CD8-positive, alpha-beta memory T cell (primary cell): ENCODE results near the gene NTRK3. TPM values are rescaled to one million over a fixed set of nuclear protein-coding genes. Genes with fewer than 3 reads are reported as not detected.

ENCODE experiments used
- CTCF ChIA-PET: fragments of 350-600 bp; sonication (Branson Sonifier 250); formaldehyde crosslinking; loops from one replicate; lab custom pipeline; 2021; ENCODE audit warnings: antibody characterized with exemption; lab: Charles Lee
- POLR2A ChIA-PET: fragments of 350-600 bp; sonication (Branson Sonifier 250); formaldehyde crosslinking; loops from one replicate; lab custom pipeline; 2021; ENCODE audit warnings: antibody characterized with exemption; lab: Charles Lee
- DNase-seq, 5 donors: peaks; one replicate each; pipeline versions ENCODE4 v3.0.0 to v3.0.0-alpha.2; 2020 to 2022; ENCODE audit warnings: mixed read lengths in 1 of 5
- H3K27ac ChIP-seq: one replicate; pipeline ENCODE4 v1.7.0; 2013; ENCODE audit warnings: low read depth, mild to moderate bottlenecking, low read length, moderate library complexity
- H3K27me3 ChIP-seq: 2 replicates; pipeline ENCODE4 v1.7.0; 2013; ENCODE audit warnings: low read length, mild to moderate bottlenecking; ENCODE audit not compliant: insufficient read depth, poor library complexity, severe bottlenecking
- H3K36me3 ChIP-seq: 2 replicates; pipeline ENCODE4 v1.7.0; 2013; ENCODE audit warnings: mild to moderate bottlenecking, low read length, moderate library complexity; ENCODE audit not compliant: insufficient read depth
- H3K4me1 ChIP-seq: 2 replicates; pipeline ENCODE4 v1.7.0; 2013; ENCODE audit warnings: mild to moderate bottlenecking, low read length, moderate library complexity; ENCODE audit not compliant: insufficient read depth
- H3K4me3 ChIP-seq: 2 replicates; pipeline ENCODE4 v1.7.0; 2013; ENCODE audit warnings: mild to moderate bottlenecking, low read length
- H3K9me3 ChIP-seq: 2 replicates; pipeline ENCODE4 v1.7.0; 2013; ENCODE audit warnings: mild to moderate bottlenecking, low read length
- H3K27ac Mint-ChIP-seq, 8 donors: one replicate each; pipeline ENCODE4 v1.8.0; 2020 to 2021; ENCODE audit warnings: mixed read lengths in 8 of 8, mild to moderate bottlenecking in 6 of 8, inconsistent platforms in 3 of 8, moderate library complexity in 3 of 8
- H3K27me3 Mint-ChIP-seq, 2 donors: one replicate each; pipeline ENCODE4 v1.8.0; 2020 to 2021; ENCODE audit warnings: mixed read lengths in 2 of 2, mild to moderate bottlenecking in 1 of 2, moderate library complexity in 1 of 2
- H3K36me3 Mint-ChIP-seq, 3 donors: one replicate each; pipeline ENCODE4 v1.8.0; 2020 to 2021; ENCODE audit warnings: mixed read lengths in 3 of 3, inconsistent platforms in 1 of 3, mild to moderate bottlenecking in 1 of 3
- H3K4me1 Mint-ChIP-seq, 3 donors: one replicate each; pipeline ENCODE4 v1.8.0; 2020 to 2021; ENCODE audit warnings: mixed read lengths in 3 of 3, inconsistent platforms in 1 of 3, mild to moderate bottlenecking in 1 of 3
- H3K4me3 Mint-ChIP-seq, 7 donors: one replicate each; pipeline ENCODE4 v1.8.0; 2020 to 2021; ENCODE audit warnings: mixed read lengths in 7 of 7, mild to moderate bottlenecking in 6 of 7, moderate library complexity in 4 of 7, inconsistent platforms in 2 of 7
- H3K9me3 Mint-ChIP-seq, 5 donors: one replicate each; pipeline ENCODE4 v1.8.0; 2020 to 2022; ENCODE audit warnings: mixed read lengths in 5 of 5, mild to moderate bottlenecking in 3 of 5, moderate library complexity in 2 of 5, inconsistent platforms in 1 of 5
- polyA plus RNA-seq: library from polyadenylated mRNA; unstranded; fragments of 300-500 nt; fragmentation: Illumina TruSeq; gene quantifications from one replicate; pipeline ENCODE4 v1.2.3, GENCODE V29; 2021
- total RNA-seq, 2 experiments: library from RNA; stranded (reverse); gene quantifications; one replicate each; pipeline ENCODE4 v1.2.3, GENCODE V29; 2021

NTRK3 gene
- total and polyA plus RNA-seq, 3 experiments from 2014 or later = 0.26 to 0.29 TPM; not detected in 1

DNA sequence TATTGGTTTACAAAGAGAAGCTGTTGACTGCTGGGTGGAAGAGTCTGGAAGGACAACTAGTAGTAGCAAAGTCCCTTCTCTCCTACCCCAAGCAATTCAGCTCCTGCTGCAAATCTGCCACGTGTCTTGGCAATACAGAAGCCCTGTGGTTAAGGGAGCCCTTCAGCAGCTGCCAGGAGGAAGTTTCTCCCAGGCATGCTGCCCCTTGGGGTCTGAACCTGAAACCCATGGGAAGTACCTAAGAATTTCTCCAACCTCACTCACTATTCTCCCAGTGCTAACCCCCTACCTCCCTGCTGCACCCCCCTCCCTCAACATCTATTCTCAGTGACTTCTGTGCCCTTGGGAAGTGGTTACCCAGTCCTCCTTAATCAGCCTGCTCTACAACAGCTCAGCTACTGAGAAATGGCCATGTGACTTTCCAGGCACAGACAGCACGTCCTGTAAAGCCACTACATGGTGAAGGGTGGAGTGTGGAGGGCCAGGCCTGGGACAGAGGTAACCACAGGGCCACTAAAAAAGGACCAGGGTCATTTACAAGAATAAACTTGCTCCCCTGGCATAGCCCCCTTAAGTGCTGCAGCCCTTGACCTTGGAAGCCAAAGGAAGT lies 316.6 kb downstream of the NTRK3 start:
- no peaks in the 10 kb centered on the region for H3K27me3 ChIP-seq
- POLR2A ChIA-PET = no interaction called here
- H3K9me3 ChIP-seq = no peaks in the 10 kb centered on the region
- H3K27ac Mint-ChIP-seq = no peak overlapping the region
- H3K36me3 Mint-ChIP-seq = no peaks in the 10 kb centered on the region
- no peaks in the 10 kb centered on the region for H3K36me3 ChIP-seq
- no peak overlapping the region for H3K27ac ChIP-seq
- no peaks in the 10 kb centered on the region for H3K4me1 Mint-ChIP-seq
- no peaks in the 10 kb centered on the region for H3K4me1 ChIP-seq
- no peak for DNase-seq
- H3K27me3 Mint-ChIP-seq = peaks cover 1 to 11% of the 10 kb centered on the region in 2 donors
- no peak overlapping the region for H3K4me3 ChIP-seq
- no peak overlapping the region for H3K4me3 Mint-ChIP-seq
- CTCF ChIA-PET = no interaction called here
- H3K9me3 Mint-ChIP-seq = peaks cover 0 to 8% (median 0%) of the 10 kb centered on the region in 5 donors

DNA sequence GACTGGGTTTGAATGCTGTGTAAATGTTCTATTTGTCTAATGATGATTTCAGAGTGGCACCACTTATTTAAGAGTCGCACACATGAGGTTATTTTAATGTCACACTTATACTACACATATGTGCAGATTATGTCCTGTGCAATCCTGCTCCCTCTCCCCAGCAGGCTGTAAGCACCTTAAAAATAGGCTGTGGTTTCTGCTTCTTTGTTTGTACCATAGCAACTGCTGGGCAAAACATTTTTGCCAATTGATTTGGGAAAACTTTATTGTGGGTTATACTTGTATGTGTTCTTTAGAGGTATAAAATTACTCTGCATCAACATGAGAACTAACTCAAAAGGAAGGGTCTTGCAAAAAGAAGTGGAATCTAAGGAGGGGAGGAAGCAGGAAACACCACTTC lies 318.5 kb downstream of the NTRK3 start:
- H3K4me1 Mint-ChIP-seq = no peaks in the 10 kb centered on the region
- H3K27me3 ChIP-seq = no peaks in the 10 kb centered on the region
- ChIA-PET POLR2A (no interaction called here), CTCF (no interaction called here)
- peaks cover 0 to 8% (median 0%) of the 10 kb centered on the region in 5 donors for H3K9me3 Mint-ChIP-seq
- peaks cover 2 to 11% of the 10 kb centered on the region in 2 donors for H3K27me3 Mint-ChIP-seq
- H3K36me3 Mint-ChIP-seq = no peaks in the 10 kb centered on the region
- no peak for DNase-seq
- no peak overlapping the region for H3K27ac Mint-ChIP-seq
- H3K9me3 ChIP-seq = no peaks in the 10 kb centered on the region
- H3K4me1 ChIP-seq = no peaks in the 10 kb centered on the region
- H3K4me3 ChIP-seq = no peak overlapping the region
- no peak overlapping the region for H3K4me3 Mint-ChIP-seq
- no peaks in the 10 kb centered on the region for H3K36me3 ChIP-seq
- no peak overlapping the region for H3K27ac ChIP-seq

DNA sequence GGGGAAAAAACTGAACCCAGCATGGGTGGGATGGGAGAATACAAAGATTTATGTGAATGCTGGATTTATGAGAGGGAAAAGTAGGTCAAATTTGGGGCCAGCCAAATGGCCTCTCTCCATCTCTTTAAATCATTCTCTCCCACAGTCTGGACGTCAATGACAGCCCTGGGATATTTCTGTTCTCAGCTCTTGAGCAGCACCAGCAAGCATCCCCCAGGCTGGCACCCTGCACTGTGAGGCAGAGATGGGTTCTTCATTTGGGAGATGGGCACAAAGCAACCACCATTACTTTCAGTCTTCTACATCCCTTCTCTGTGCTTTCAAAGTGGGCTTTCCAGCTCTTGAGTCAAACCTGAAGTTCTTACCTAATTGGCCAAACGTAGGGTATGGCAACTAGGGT lies 321.0 kb downstream of the NTRK3 start:
- Mint-ChIP-seq H3K27ac (no peak overlapping the region), H3K9me3 (peaks cover 0 to 8% (median 0%) of the 10 kb centered on the region in 5 donors)
- POLR2A ChIA-PET = no interaction called here

DNA sequence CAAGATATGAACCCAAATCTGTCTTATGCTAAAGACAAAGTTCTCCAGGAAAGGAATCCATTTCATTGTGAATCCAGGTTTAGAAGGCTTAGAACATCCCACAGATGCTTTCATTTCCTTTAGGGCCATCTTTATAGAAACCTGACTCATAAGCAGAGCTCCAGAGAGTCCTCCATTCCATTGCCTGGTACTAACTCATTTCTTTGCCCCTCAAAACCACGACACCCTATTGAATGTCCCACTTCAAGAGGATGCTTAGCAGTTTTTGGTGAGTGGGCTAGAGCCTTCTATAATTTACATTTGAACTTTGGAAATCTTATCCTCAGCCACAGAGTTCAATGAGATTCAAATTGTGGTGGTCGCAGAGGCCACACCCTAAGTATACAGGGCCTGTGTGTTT lies 325.0 kb downstream of the NTRK3 start:
- DNase-seq = no peak
- Histone ChIP-seq H3K4me3 (no peak overlapping the region), H3K4me1 (no peaks in the 10 kb centered on the region), H3K36me3 (no peaks in the 10 kb centered on the region), H3K27me3 (no peaks in the 10 kb centered on the region), H3K27ac (no peak overlapping the region), H3K9me3 (no peaks in the 10 kb centered on the region)
- no peaks in the 10 kb centered on the region for H3K4me1 Mint-ChIP-seq
- no peak overlapping the region for H3K4me3 Mint-ChIP-seq
- H3K27ac Mint-ChIP-seq = no peak overlapping the region
- no peaks in the 10 kb centered on the region for H3K36me3 Mint-ChIP-seq
- ChIA-PET CTCF (no interaction called here), POLR2A (no interaction called here)
- H3K27me3 Mint-ChIP-seq = peaks cover 0 to 2% of the 10 kb centered on the region in 2 donors
- peaks cover 0 to under 1% (median 0%) of the 10 kb centered on the region in 5 donors for H3K9me3 Mint-ChIP-seq

More for the DNA sequence above, 321.0 kb downstream of the NTRK3 start:
- Mint-ChIP-seq H3K27me3 (peaks cover 2 to 11% of the 10 kb centered on the region in 2 donors), H3K4me1 (no peaks in the 10 kb centered on the region), H3K4me3 (no peak overlapping the region), H3K36me3 (no peaks in the 10 kb centered on the region)
- Histone ChIP-seq H3K27me3 (no peaks in the 10 kb centered on the region), H3K4me1 (no peaks in the 10 kb centered on the region), H3K9me3 (no peaks in the 10 kb centered on the region), H3K4me3 (no peak overlapping the region), H3K36me3 (no peaks in the 10 kb centered on the region), H3K27ac (no peak overlapping the region)
- CTCF ChIA-PET = no interaction called here
- DNase-seq = no peak

DNA sequence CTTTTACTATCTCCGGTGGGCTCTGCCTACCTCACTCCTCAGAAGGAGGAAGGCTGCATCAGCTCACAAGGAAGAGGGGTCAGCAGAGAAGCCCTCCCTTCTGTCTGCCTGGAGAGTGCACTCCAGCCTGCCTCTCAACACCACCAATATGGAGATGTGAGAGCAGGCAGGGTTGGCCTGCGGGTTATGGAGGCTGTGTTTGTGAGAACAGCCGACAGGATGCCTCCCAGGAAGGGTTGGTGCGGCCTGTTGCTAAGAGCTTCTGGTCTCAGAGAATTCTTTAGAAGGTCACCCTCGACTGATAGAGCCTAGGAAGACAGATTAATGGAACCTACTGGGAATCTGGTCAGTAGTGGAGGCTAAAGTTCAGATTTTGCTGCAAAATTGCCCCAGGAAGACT lies 326.1 kb downstream of the NTRK3 start:
- peaks cover 0 to 1% of the 10 kb centered on the region in 2 donors for H3K27me3 Mint-ChIP-seq
- H3K36me3 Mint-ChIP-seq = no peaks in the 10 kb centered on the region
- no peaks in the 10 kb centered on the region for H3K36me3 ChIP-seq
- CTCF ChIA-PET = no interaction called here
- no peaks in the 10 kb centered on the region for H3K27me3 ChIP-seq
- H3K9me3 ChIP-seq = no peaks in the 10 kb centered on the region
- POLR2A ChIA-PET = no interaction called here
- no peaks in the 10 kb centered on the region for H3K4me1 Mint-ChIP-seq
- H3K4me1 ChIP-seq = no peaks in the 10 kb centered on the region
- no peak overlapping the region for H3K4me3 Mint-ChIP-seq
- DNase-seq = no peak
- H3K27ac Mint-ChIP-seq = no peak overlapping the region
- no peak overlapping the region for H3K4me3 ChIP-seq
- no peaks in the 10 kb centered on the region for H3K9me3 Mint-ChIP-seq
- no peak overlapping the region for H3K27ac ChIP-seq

DNA sequence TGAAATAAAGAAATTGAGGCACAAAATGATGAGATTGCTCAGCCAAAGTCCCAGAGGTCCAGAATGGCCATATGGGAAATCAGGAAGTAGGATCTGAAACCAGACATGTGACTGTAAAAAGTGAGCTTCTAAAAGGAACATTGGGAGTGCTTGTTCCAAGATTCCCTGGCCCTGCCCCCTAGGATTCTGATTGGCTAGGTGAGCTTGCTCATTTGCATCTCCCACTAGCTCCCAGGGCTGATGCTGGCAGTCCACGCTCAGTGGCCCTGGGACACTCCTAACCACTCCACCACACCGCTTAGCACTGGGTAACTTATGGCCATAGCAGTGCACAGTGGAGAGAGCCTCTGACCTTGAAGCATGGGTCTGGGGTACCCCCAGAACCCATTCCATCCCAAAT lies 326.7 kb downstream of the NTRK3 start:
- H3K4me1 Mint-ChIP-seq = no peaks in the 10 kb centered on the region
- no peak overlapping the region for H3K4me3 Mint-ChIP-seq
- no peaks in the 10 kb centered on the region for H3K9me3 ChIP-seq
- no peaks in the 10 kb centered on the region for H3K36me3 ChIP-seq
- H3K4me3 ChIP-seq = no peak overlapping the region
- H3K27ac ChIP-seq = no peak overlapping the region
- no peaks in the 10 kb centered on the region for H3K4me1 ChIP-seq
- no peak overlapping the region for H3K27ac Mint-ChIP-seq
- H3K27me3 ChIP-seq = no peaks in the 10 kb centered on the region
- POLR2A ChIA-PET = no interaction called here
- no peak for DNase-seq
- peaks cover 0 to 1% of the 10 kb centered on the region in 2 donors for H3K27me3 Mint-ChIP-seq
- no peaks in the 10 kb centered on the region for H3K36me3 Mint-ChIP-seq
- no peaks in the 10 kb centered on the region for H3K9me3 Mint-ChIP-seq
- CTCF ChIA-PET = no interaction called here

DNA sequence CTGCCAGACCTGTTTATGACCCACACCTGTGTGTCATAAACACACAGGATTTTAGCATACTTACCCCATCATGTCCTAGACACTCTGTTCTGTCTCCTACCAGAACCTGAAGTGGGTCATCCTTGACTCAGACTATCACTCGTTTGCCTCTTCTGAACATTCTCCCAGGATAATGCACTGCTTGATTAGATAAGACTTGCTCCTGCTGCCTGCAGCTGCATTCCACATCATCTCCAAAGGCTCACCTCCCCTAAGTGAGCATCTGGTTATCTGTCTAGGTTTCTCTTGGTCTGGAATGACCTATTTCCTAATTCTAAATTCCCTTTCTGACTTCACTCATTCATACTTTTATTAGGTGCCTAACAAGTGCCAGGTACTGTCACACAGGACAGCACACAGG lies 332.1 kb downstream of the NTRK3 start:
- ChIA-PET POLR2A (no interaction called here), CTCF (no interaction called here)
- no peak overlapping the region for H3K27ac ChIP-seq
- no peaks in the 10 kb centered on the region for H3K9me3 ChIP-seq
- no peak overlapping the region for H3K27ac Mint-ChIP-seq
- no peaks in the 10 kb centered on the region for H3K36me3 Mint-ChIP-seq
- H3K9me3 Mint-ChIP-seq = peaks cover 0 to 4% (median 1%) of the 10 kb centered on the region in 5 donors
- H3K27me3 ChIP-seq = no peaks in the 10 kb centered on the region
- H3K4me3 Mint-ChIP-seq = no peak overlapping the region
- H3K4me3 ChIP-seq = no peak overlapping the region
- no peaks in the 10 kb centered on the region for H3K4me1 Mint-ChIP-seq
- no peaks in the 10 kb centered on the region for H3K4me1 ChIP-seq
- no peaks in the 10 kb centered on the region for H3K36me3 ChIP-seq
- H3K27me3 Mint-ChIP-seq = no peaks in the 10 kb centered on the region
- no peak for DNase-seq

DNA sequence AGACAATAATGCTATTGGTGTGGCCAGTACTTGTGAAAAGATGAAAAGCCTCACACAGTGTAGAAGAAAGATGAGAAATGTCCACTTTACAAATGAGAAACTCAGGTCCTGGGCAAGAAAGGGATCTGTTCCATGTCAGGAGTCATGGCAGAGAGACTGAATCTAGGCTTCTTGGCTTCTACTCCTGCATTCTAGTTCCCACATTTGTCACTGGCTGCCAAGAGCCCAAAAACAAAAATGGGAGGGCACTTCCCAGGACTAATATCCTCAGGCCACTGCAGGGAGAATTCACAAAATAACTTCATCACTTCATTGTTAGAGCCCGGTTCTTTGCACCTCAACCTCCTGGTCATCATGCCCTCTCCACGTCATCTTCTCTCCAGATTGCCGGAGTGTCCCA lies 337.5 kb downstream of the NTRK3 start:
- no peak overlapping the region for H3K4me3 Mint-ChIP-seq
- Histone ChIP-seq H3K27ac (no peak overlapping the region), H3K4me3 (no peak overlapping the region), H3K4me1 (no peaks in the 10 kb centered on the region), H3K9me3 (no peaks in the 10 kb centered on the region), H3K27me3 (no peaks in the 10 kb centered on the region), H3K36me3 (no peaks in the 10 kb centered on the region)
- H3K27ac Mint-ChIP-seq = no peak overlapping the region
- ChIA-PET CTCF (no interaction called here), POLR2A (no interaction called here)
- no peaks in the 10 kb centered on the region for H3K36me3 Mint-ChIP-seq
- H3K9me3 Mint-ChIP-seq = peaks cover 0 to 3% (median 0%) of the 10 kb centered on the region in 5 donors
- H3K27me3 Mint-ChIP-seq = peaks cover 0 to 4% of the 10 kb centered on the region in 2 donors
- H3K4me1 Mint-ChIP-seq = no peaks in the 10 kb centered on the region
- no peak for DNase-seq
